H1 (cell line): ENCODE results near the gene SMARCA1. TPM values are rescaled to one million over a fixed set of nuclear protein-coding genes. Genes with fewer than 3 reads are reported as not detected.

Source experiments
- ASH2L ChIP-seq: fragments of 200-600, 300-600 bp; sonication (generic); IDR thresholded peaks from one replicate; pipeline ENCODE4 v1.7.1; 2017; ENCODE audit warnings: low read length
- BRCA1 ChIP-seq: IDR thresholded peaks from 2 replicates; pipeline ENCODE4 v1.6.1; 2012; ENCODE audit warnings: low read depth, low read length, improper control_type of control experiment
- CBX8 ChIP-seq: fragments of 300-800, 300-1000 bp; sonication (generic); IDR thresholded peaks from 2 replicates; pipeline ENCODE4 v1.7.1; 2016; ENCODE audit warnings: low read depth, low read length, borderline replicate concordance
- CHD1 ChIP-seq: IDR thresholded peaks from 2 replicates; pipeline ENCODE4 v1.6.1; 2012; ENCODE audit warnings: low read depth, low read length, improper control_type of control experiment
- CHD7 ChIP-seq: fragments of 300-600 bp; sonication (generic); IDR thresholded peaks from 2 replicates; pipeline ENCODE4 v1.7.1; 2012; ENCODE audit warnings: low read length, moderate library complexity, mild to moderate bottlenecking, inconsistent platforms; ENCODE audit not compliant: insufficient replicate concordance
- FOSL1 ChIP-seq: IDR thresholded peaks from 2 replicates; pipeline ENCODE4 v1.6.1; 2011; ENCODE audit warnings: mild to moderate bottlenecking, low read depth, low read length, moderate library complexity; ENCODE audit not compliant: insufficient read depth
- POU5F1 ChIP-seq: IDR thresholded peaks from 2 replicates; pipeline ENCODE4 v1.6.1; 2011; ENCODE audit warnings: low read depth, mild to moderate bottlenecking, low read length, moderate library complexity
- RXRA ChIP-seq: IDR thresholded peaks from 2 replicates; pipeline ENCODE4 v1.6.1; 2011; ENCODE audit warnings: low read depth, mild to moderate bottlenecking, low read length, moderate library complexity; ENCODE audit not compliant: insufficient read depth
- SAP30 ChIP-seq: fragments of 300-600 bp; sonication (generic); IDR thresholded peaks from 2 replicates; pipeline ENCODE4 v1.7.1; 2012; ENCODE audit warnings: low read length, moderate library complexity, mild to moderate bottlenecking, inconsistent platforms; ENCODE audit not compliant: insufficient read depth, insufficient replicate concordance
- SIX5 ChIP-seq: IDR thresholded peaks from 2 replicates; pipeline ENCODE4 v1.6.1; 2011; ENCODE audit warnings: mild to moderate bottlenecking, low read depth, low read length
- TBP ChIP-seq: IDR thresholded peaks from 2 replicates; pipeline ENCODE4 v1.6.1; 2011; ENCODE audit warnings: low read depth, low read length, improper control_type of control experiment
- polyA plus RNA-seq, 7 experiments: library from polyadenylated mRNA; depleted of rRNA in 3 of 7; stranded (reverse) in 5 of 7; unstranded in 2 of 7; fragments of >200 nt in 5 of 7; fragments of 200-250 nt in 2 of 7; gene quantifications; 1 replicate in 5 of 7; 2 replicates in 1 of 7; 4 replicates in 1 of 7; pipeline versions ENCODE4 v1.2.1 to v1.2.3, GENCODE V29; 2011 to 2013; ENCODE audit warnings: missing spikeins in 2 of 7, mixed read lengths in 2 of 7
- total RNA-seq: library from RNA; stranded (reverse); fragmentation: NEBNext Ultra II Directional; extraction: Animal tissue kit (Norgen Biotek cat#: 25700); gene quantifications from 2 replicates; pipeline ENCODE4 v1.2.1, GENCODE V29; 2021
- TF ChIP-seq, protein P1 (sequence below): IDR thresholded peaks from 2 replicates; pipeline ENCODE4 v1.6.1; 2011; ENCODE audit warnings: low read depth, mild to moderate bottlenecking, low read length; ENCODE audit not compliant: insufficient read depth

SMARCA1 gene
- total and polyA plus RNA-seq, 2 of the 8 experiments (the other 6 are each of a cell fraction or from before 2014, with no cell fraction given): 13.1 to 54.4 TPM

DNA sequence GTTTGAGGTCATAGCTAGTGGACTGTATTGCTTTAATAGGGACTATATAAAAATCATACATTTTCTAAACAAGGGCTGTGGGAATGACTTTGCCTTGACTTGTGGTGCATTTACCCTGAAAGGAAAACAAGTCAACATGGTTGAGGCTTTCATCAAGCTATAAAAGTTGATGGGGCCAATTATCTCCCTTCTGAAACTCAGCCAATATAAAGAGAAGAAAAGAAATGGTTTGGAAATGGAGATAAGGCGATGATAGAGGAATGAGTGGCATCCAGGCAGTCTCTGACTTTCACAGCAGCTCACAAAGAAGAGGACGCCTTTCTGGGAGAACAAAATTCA lies 118.7 kb downstream of the SMARCA1 start (continued):
- TF ChIP-seq CHD7 (no peak), SAP30 (no peak), POU5F1 (no peak), TBP (no peak), ASH2L (no peak), CBX8 (no peak), FOSL1 (no peak), RXRA (no peak), CHD1 (no peak), SIX5 (no peak), BRCA1 (no peak)
- TF ChIP-seq, protein P1, sequence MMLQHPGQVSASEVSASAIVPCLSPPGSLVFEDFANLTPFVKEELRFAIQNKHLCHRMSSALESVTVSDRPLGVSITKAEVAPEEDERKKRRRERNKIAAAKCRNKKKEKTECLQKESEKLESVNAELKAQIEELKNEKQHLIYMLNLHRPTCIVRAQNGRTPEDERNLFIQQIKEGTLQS: no peak
